Measurements from ENCODE around the gene ALKBH7.
A peak's percentile ranks its signal among the peaks of the same experiment; 100 is the strongest.
"Not testable (repeated sequence)": the region's sequence is repeated elsewhere in the genome, so short reads cannot be mapped to it uniquely, and the experiment has no call there.

ALKBH7 gene

GRCh38 chr19:6373096-6373812 is 660 bp downstream of the ALKBH7 start:
- peak; percentile 66 for FAIRE-seq

- FAIRE-seq: no peak
Measured at GRCh38 chr19:6373813-6374108, 1.2 kb downstream of the ALKBH7 start.

GRCh38 chr19:6374161-6374709 is 1.6 kb downstream of the ALKBH7 start:
- no peak for FAIRE-seq

- FAIRE-seq: no peak
Measured at GRCh38 chr19:6374711-6375410, 2.3 kb downstream of the ALKBH7 start.

- no peak for FAIRE-seq
Measured at GRCh38 chr19:6375411-6376010, 2.9 kb downstream of the ALKBH7 start, which contains the start of gene PSPN. Gene PSPN (minus strand): TSS chr19:6375933. CDS start chr19:6375849, 84 bp downstream.

- no peak for FAIRE-seq
Measured at GRCh38 chr19:6376512-6377190, 4.1 kb downstream of the ALKBH7 start.

- no peak for FAIRE-seq
Measured at GRCh38 chr19:6378041-6378440, 5.4 kb downstream of the ALKBH7 start.

- no peak for FAIRE-seq
Measured at GRCh38 chr19:6378486-6378885, 5.9 kb downstream of the ALKBH7 start.

GRCh38 chr19:6379744-6380143 is 7.2 kb downstream of the ALKBH7 start:
- no peak for FAIRE-seq

GRCh38 chr19:6381030-6381750 is 8.6 kb downstream of the ALKBH7 start:
- no peak for FAIRE-seq

- no peak for FAIRE-seq
Measured at GRCh38 chr19:6383188-6383587, 10.6 kb downstream of the ALKBH7 start.

- FAIRE-seq: no peak
Measured at GRCh38 chr19:6384381-6384780, 11.8 kb downstream of the ALKBH7 start.

GRCh38 chr19:6387372-6387771 is 14.8 kb downstream of the ALKBH7 start:
- FAIRE-seq: no peak

- FAIRE-seq: no peak
Measured at GRCh38 chr19:6392221-6393073, 19.9 kb downstream of the ALKBH7 start.

GRCh38 chr19:6393074-6393982 is 20.7 kb downstream of the ALKBH7 start, which contains the start of gene GTF2F1:
Gene GTF2F1 (minus strand): TSS chr19:6393164. CDS start chr19:6392995, 169 bp downstream.
- peak; percentile 75 for FAIRE-seq

- no peak for FAIRE-seq
Measured at GRCh38 chr19:6393983-6394412, 21.4 kb downstream of the ALKBH7 start.

- FAIRE-seq: no peak
Measured at GRCh38 chr19:6394831-6395230, 22.2 kb downstream of the ALKBH7 start.

- no peak for FAIRE-seq
Measured at GRCh38 chr19:6396305-6396704, 23.7 kb downstream of the ALKBH7 start.

GRCh38 chr19:6400062-6400944 is 27.7 kb downstream of the ALKBH7 start:
- FAIRE-seq: not testable (repeated sequence)

Measured in TTC549 (cell line).